ENCODE data around the gene PAX7.

DNA sequence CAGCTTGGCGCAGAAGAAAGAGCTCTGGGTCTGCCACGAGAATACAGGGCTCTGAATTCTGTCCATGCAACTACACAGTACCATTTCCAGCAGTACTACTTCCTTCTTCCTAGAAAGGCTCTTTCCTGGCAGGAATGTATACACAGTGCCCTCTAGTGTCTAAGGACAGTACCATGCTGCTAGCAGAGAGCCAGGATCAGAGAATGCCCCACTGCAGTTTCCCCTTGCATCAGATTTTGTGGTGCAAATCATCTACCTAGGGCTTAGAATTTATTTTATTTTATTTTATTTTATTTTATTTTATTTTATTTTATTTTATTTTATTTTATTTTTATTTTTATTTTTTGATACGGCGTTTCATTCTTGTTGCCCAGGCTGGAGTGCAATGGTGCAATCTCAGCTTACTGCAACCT is 50.8 kb downstream of the PAX7 start:
- TF ChIP-seq BACH2 (CRISPR knock-in tag; IDR thresholded peaks at IDR 0.05; ENCODE audit: borderline replicate concordance) (no peak), ZNF565 (CRISPR knock-in tag; conservative IDR thresholded peaks at IDR 0.05; ENCODE audit: low read depth) (no peak), ZNF8 (CRISPR knock-in tag; IDR thresholded peaks at IDR 0.05) (no peak), ESRRG (CRISPR knock-in tag; IDR thresholded peaks at IDR 0.05) (no peak), ZFP3 (CRISPR knock-in tag; IDR thresholded peaks at IDR 0.05) (no peak), OSR1 (CRISPR knock-in tag; IDR thresholded peaks at IDR 0.05) (no peak), TCF4 (CRISPR knock-in tag; IDR thresholded peaks at IDR 0.05; ENCODE audit: borderline replicate concordance) (no peak)
- TF ChIP-seq, protein P1, sequence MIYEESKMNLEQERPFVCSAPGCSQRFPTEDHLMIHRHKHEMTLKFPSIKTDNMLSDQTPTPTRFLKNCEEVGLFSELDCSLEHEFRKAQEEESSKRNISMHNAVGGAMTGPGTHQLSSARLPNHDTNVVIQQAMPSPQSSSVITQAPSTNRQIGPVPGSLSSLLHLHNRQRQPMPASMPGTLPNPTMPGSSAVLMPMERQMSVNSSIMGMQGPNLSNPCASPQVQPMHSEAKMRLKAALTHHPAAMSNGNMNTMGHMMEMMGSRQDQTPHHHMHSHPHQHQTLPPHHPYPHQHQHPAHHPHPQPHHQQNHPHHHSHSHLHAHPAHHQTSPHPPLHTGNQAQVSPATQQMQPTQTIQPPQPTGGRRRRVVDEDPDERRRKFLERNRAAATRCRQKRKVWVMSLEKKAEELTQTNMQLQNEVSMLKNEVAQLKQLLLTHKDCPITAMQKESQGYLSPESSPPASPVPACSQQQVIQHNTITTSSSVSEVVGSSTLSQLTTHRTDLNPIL (CRISPR knock-in tag; IDR thresholded peaks at IDR 0.05; ENCODE audit: low read depth): no peak
- TF ChIP-seq, protein P2, sequence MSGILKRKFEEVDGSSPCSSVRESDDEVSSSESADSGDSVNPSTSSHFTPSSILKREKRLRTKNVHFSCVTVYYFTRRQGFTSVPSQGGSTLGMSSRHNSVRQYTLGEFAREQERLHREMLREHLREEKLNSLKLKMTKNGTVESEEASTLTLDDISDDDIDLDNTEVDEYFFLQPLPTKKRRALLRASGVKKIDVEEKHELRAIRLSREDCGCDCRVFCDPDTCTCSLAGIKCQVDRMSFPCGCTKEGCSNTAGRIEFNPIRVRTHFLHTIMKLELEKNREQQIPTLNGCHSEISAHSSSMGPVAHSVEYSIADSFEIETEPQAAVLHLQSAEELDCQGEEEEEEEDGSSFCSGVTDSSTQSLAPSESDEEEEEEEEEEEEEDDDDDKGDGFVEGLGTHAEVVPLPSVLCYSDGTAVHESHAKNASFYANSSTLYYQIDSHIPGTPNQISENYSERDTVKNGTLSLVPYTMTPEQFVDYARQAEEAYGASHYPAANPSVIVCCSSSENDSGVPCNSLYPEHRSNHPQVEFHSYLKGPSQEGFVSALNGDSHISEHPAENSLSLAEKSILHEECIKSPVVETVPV (CRISPR knock-in tag; IDR thresholded peaks at IDR 0.05): no peak
- TF ChIP-seq, protein P3, sequence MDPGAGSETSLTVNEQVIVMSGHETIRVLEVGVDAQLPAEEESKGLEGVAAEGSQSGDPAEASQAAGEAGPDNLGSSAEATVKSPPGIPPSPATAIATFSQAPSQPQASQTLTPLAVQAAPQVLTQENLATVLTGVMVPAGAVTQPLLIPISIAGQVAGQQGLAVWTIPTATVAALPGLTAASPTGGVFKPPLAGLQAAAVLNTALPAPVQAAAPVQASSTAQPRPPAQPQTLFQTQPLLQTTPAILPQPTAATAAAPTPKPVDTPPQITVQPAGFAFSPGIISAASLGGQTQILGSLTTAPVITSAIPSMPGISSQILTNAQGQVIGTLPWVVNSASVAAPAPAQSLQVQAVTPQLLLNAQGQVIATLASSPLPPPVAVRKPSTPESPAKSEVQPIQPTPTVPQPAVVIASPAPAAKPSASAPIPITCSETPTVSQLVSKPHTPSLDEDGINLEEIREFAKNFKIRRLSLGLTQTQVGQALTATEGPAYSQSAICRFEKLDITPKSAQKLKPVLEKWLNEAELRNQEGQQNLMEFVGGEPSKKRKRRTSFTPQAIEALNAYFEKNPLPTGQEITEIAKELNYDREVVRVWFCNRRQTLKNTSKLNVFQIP (CRISPR knock-in tag; IDR thresholded peaks at IDR 0.05; ENCODE audit: borderline replicate concordance, low read depth): no peak
